Measurements from ENCODE around the gene SH2D3C. TPM values are rescaled to one million over a fixed set of nuclear protein-coding genes. Genes with fewer than 3 reads are reported as not detected.
A peak's percentile ranks its signal among the peaks of the same experiment; 100 is the strongest.

SH2D3C gene
- total and polyA plus RNA-seq, 9 of the 15 experiments (the other 6 are each of a cell fraction or from before 2014, with no cell fraction given): 0.03 to 1.2 (median 0.22) TPM; not detected in 1

GRCh38 chr9:127770905-127771569, 7.4 kb downstream of the SH2D3C start:
- POLR2A ChIA-PET: interaction anchor here (0.7 to 2.1 kb wide), 12 partner anchors 9 to 145 kb away, joined by 3 to 8 read pairs (median 4); partner anchors contain the start of gene CDK9
- no TSS peak for BruUV-seq (replicated peaks)
- H3K36me3 ChIP-seq (ENCODE audit: control insufficient read depth, insufficient read depth, low read length): no peaks in the 10 kb centered on the region
- TF ChIP-seq MNT (conservative IDR thresholded peaks at IDR 0.05) (peak in 1 of 2 experiments; percentile 52; a peak in 1 of 4 replicates), ZNF449 (CRISPR knock-in tag; IDR thresholded peaks at IDR 0.05) (no peak), YY1 (IDR thresholded peaks at IDR 0.05; ENCODE audit: borderline replicate concordance in 1 of 3, control insufficient read depth in 1 of 3, extremely low read depth in 1 of 3, insufficient read depth in 3 of 3, insufficient read length in 1 of 3, insufficient replicate concordance in 2 of 3, low read depth in 1 of 3, low read length in 2 of 3) (peak in 1 of 3 experiments; percentile 22), DDX20 (tag; IDR thresholded peaks at IDR 0.05; ENCODE audit: low read depth) (no peak), CCNT2 (IDR thresholded peaks at IDR 0.05; ENCODE audit: borderline replicate concordance, extremely low read depth, insufficient read length, low read depth, low read length) (peak; percentile 82), TAL1 (IDR thresholded peaks at IDR 0.05) (peak; percentile 49; the same call in 1 of the 2 replicates), RBBP5 (IDR thresholded peaks at IDR 0.05; ENCODE audit: borderline replicate concordance, insufficient read depth, low read length, poor library complexity, severe bottlenecking) (peak; percentile 46), SLC30A9 (CRISPR knock-in tag; IDR thresholded peaks at IDR 0.05) (no peak), SIRT6 (IDR thresholded peaks at IDR 0.05; ENCODE audit: low read depth, low read length) (no peak), EP300 (IDR thresholded peaks at IDR 0.05; ENCODE audit: low read length) (peak; percentile 61; the same call in 1 of the 2 replicates), ZNF316 (IDR thresholded peaks at IDR 0.05) (no peak), SRF (CRISPR knock-in tag; IDR thresholded peaks at IDR 0.05) (peak in 1 of 2 experiments; percentile 74; a peak in 2 of 4 replicates), DMBX1 (CRISPR knock-in tag; IDR thresholded peaks at IDR 0.05; ENCODE audit: borderline replicate concordance) (no peak), SMARCC2 (IDR thresholded peaks at IDR 0.05; ENCODE audit: low read depth) (peak; percentile 37; the same call in 1 of the 2 replicates), TFAM (CRISPR knock-in tag; conservative IDR thresholded peaks at IDR 0.05) (no peak), ZBTB17 (CRISPR knock-in tag; IDR thresholded peaks at IDR 0.05) (no peak), FOXK1 (CRISPR knock-in tag; IDR thresholded peaks at IDR 0.05; ENCODE audit: borderline replicate concordance) (no peak), NUFIP1 (IDR thresholded peaks at IDR 0.05; ENCODE audit: partially characterized antibody) (no peak)

More at GRCh38 chr9:127770905-127771569, 7.4 kb downstream of the SH2D3C start:
- intact Hi-C loops (cut with micrococcal nuclease) (no loop called here), in situ Hi-C loops (cut with MboI) (loop anchor here (25.0 kb wide), 1 partner anchor 591 kb away; the partner anchor contains the start of gene URM1)
- peak overlapping the region; percentile 23 to 86; a peak in 3 of 4 replicates for H3K9ac ChIP-seq (ENCODE audit: insufficient read depth in 1 of 2, low read depth in 2 of 2, low read length in 2 of 2)
- H3K27ac ChIP-seq (ENCODE audit: extremely low read depth, low read depth, low read length): peak overlapping the region; percentile 47; the same call in 2 of the 3 replicates
- H3K9me3 ChIP-seq (replicated peaks; ENCODE audit: control insufficient read depth, insufficient read depth, low read depth, low read length): no peaks in the 10 kb centered on the region
- H3K9me1 ChIP-seq (ENCODE audit: control insufficient read depth, insufficient read depth, low read length): no peaks in the 10 kb centered on the region
- ATAC-seq (peak; percentile 98), DNase-seq (ENCODE audit: extremely low read depth in 1 of 4, low spot score in 3 of 4) (peak; percentile 96 to 98 (median 97)), FAIRE-seq (peak; percentile 94)
- WGBS (ENCODE audit: insufficient coverage, low coverage, missing lambda C conversion rate): 0% methylated on average over 32 of the region's 43 CpGs
- peak overlapping the region; percentile 79 for H3K4me2 ChIP-seq (ENCODE audit: insufficient read depth, low read length)
- H4K20me1 ChIP-seq (replicated peaks; ENCODE audit: control insufficient read depth, insufficient read depth, low read length): no peaks in the 10 kb centered on the region
- no peaks in the 10 kb centered on the region for H3K79me2 ChIP-seq (ENCODE audit: control insufficient read depth, insufficient read depth, low read length)
- peaks cover 18 to 28% of the 10 kb centered on the region in 2 experiments for H3K4me1 ChIP-seq (replicated peaks in 1 of 2; ENCODE audit: control insufficient read depth in 2 of 2, insufficient read depth in 2 of 2, low read length in 2 of 2)
- CTCF ChIA-PET (ENCODE audit: low intra/inter-chr PET ratio): interaction anchor here (1.3 kb wide), 1 partner anchor 14 kb away, joined by 3 read pairs; no protein-coding TSS in a partner anchor
- H2AFZ ChIP-seq (ENCODE audit: low read depth, low read length): peak overlapping the region; percentile 76
- H3K27me3 ChIP-seq (ENCODE audit: control insufficient read depth in 2 of 2, insufficient read depth in 2 of 2, low read length in 2 of 2): no peaks in the 10 kb centered on the region
- peak overlapping the region; percentile 55 for H3K4me3 ChIP-seq

All from K562 (cell line).